Activated B cell treated with CpG ODN at 0.5 μM for 24 hours (primary cell): Measurements from ENCODE around the gene NRCAM. TPM values are rescaled to one million over a fixed set of nuclear protein-coding genes. Genes with fewer than 3 reads are reported as not detected.

Experiments
- ATAC-seq: fragments of 200-7000 bp; cut with Tn5 transposase; one replicate; pipeline ENCODE4 v1.10.0; 2021; ENCODE audit warnings: low read depth, mild to moderate bottlenecking, moderate library complexity
- CTCF ChIA-PET: fragments of 350-600 bp; sonication (Branson Sonifier 250); formaldehyde crosslinking; loops from one replicate; lab custom pipeline; 2021; ENCODE audit warnings: antibody characterized with exemption; lab: Charles Lee
- POLR2A ChIA-PET: fragments of 350-600 bp; sonication (Branson Sonifier 250); formaldehyde crosslinking; loops from one replicate; lab custom pipeline; 2021; ENCODE audit warnings: antibody characterized with exemption; lab: Charles Lee
- DNase-seq: peaks from one replicate; pipeline ENCODE4 v3.0.0; 2022
- H3K27ac Mint-ChIP-seq: one replicate; pipeline ENCODE4 v1.8.0; 2020; ENCODE audit warnings: mixed read lengths
- H3K27me3 Mint-ChIP-seq: one replicate; pipeline ENCODE4 v1.8.0; 2021; ENCODE audit warnings: mixed read lengths
- H3K36me3 Mint-ChIP-seq: one replicate; pipeline ENCODE4 v1.8.0; 2021; ENCODE audit warnings: low read depth, mixed read lengths
- H3K4me1 Mint-ChIP-seq: one replicate; pipeline ENCODE4 v1.8.0; 2021; ENCODE audit warnings: mixed read lengths
- H3K4me3 Mint-ChIP-seq: one replicate; pipeline ENCODE4 v1.8.0; 2020; ENCODE audit warnings: mild to moderate bottlenecking, mixed read lengths
- H3K9me3 Mint-ChIP-seq: one replicate; pipeline ENCODE4 v1.8.0; 2020; ENCODE audit warnings: mixed read lengths
- CTCF ChIP-seq: fragments of 200-600 bp; IDR thresholded peaks from one replicate; pipeline ENCODE4 v1.8.0; 2022; ENCODE audit warnings: antibody characterized with exemption, mild to moderate bottlenecking
- intact Hi-C: fragments of 100-400 bp; cut with micrococcal nuclease; formaldehyde crosslinking; loops from one replicate; pipeline ENCODE4 v1.15.1; 2024
- total RNA-seq: library from RNA; stranded (reverse); gene quantifications from 2 replicates; pipeline ENCODE4 v1.2.3, GENCODE V29; 2022

The NRCAM gene
- total RNA-seq, 1 donor from 2014 or later = 2.2 TPM

DNA sequence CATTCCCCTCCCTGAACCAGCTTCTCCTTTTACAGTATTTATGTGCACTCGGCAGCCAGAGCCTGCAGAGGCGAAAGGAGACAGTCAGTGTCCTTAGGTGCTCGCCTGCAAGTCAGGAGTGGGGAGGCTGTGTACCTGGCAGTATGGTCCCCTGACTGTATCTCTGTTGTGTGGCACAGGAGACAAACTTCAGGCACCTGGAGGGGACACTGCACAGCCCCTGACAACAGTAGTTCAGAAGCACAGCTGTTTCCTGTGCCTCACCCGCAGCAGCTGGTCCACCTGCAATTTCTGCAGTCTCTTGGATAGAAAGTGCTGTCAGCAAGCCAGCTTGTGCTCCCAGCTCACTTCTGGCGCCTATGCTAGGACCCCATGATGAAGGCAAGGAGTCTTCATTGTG, 252.7 kb downstream of the NRCAM start:
- ChIA-PET CTCF (no interaction called here), POLR2A (no interaction called here)
- H3K9me3 Mint-ChIP-seq = no peaks in the 10 kb centered on the region
- no peak for DNase-seq
- no peak for TF ChIP-seq CTCF
- no peak overlapping the region for H3K4me3 Mint-ChIP-seq
- H3K4me1 Mint-ChIP-seq = peaks cover 3% of the 10 kb centered on the region
- no peak overlapping the region for H3K27ac Mint-ChIP-seq
- intact Hi-C loops = no loop called here
- no peaks in the 10 kb centered on the region for H3K36me3 Mint-ChIP-seq
- H3K27me3 Mint-ChIP-seq = peaks cover 2% of the 10 kb centered on the region
- ATAC-seq = no peak

GRCh38 chr7:108202743-108203142, 253.5 kb downstream of the NRCAM start:
- Mint-ChIP-seq H3K4me3 (no peak overlapping the region), H3K9me3 (no peaks in the 10 kb centered on the region), H3K27me3 (peaks cover 2% of the 10 kb centered on the region), H3K4me1 (peaks cover 3% of the 10 kb centered on the region), H3K36me3 (no peaks in the 10 kb centered on the region), H3K27ac (no peak overlapping the region)
- ChIA-PET POLR2A (no interaction called here), CTCF (no interaction called here)
- DNase-seq (no peak), ATAC-seq (no peak)
- TF ChIP-seq CTCF = no peak
- intact Hi-C loops = no loop called here

GRCh38 chr7:108201766-108202165, 254.5 kb downstream of the NRCAM start:
- DNase-seq = no peak
- Mint-ChIP-seq H3K27ac (no peak overlapping the region), H3K27me3 (peaks cover 2% of the 10 kb centered on the region), H3K9me3 (no peaks in the 10 kb centered on the region), H3K4me1 (peaks cover 3% of the 10 kb centered on the region), H3K4me3 (no peak overlapping the region), H3K36me3 (no peaks in the 10 kb centered on the region)
- no peak for ATAC-seq
- intact Hi-C loops = no loop called here
- CTCF ChIA-PET = no interaction called here
- POLR2A ChIA-PET = no interaction called here
- no peak for TF ChIP-seq CTCF

- H3K9me3 Mint-ChIP-seq = no peaks in the 10 kb centered on the region
- no peak overlapping the region for H3K4me3 Mint-ChIP-seq
- ChIA-PET CTCF (no interaction called here), POLR2A (no interaction called here)
- H3K4me1 Mint-ChIP-seq = peaks cover 3% of the 10 kb centered on the region
- H3K27me3 Mint-ChIP-seq = peaks cover 2% of the 10 kb centered on the region
- DNase-seq (no peak), ATAC-seq (no peak)
- H3K27ac Mint-ChIP-seq = no peak overlapping the region
- intact Hi-C loops = no loop called here
- no peaks in the 10 kb centered on the region for H3K36me3 Mint-ChIP-seq
- TF ChIP-seq CTCF = no peak
Observed at GRCh38 chr7:108200326-108200725, 255.9 kb downstream of the NRCAM start.

- Mint-ChIP-seq H3K36me3 (no peaks in the 10 kb centered on the region), H3K4me3 (no peak overlapping the region)
- no peak for TF ChIP-seq CTCF
Observed at GRCh38 chr7:108197371-108198091, 258.7 kb downstream of the NRCAM start.

More at GRCh38 chr7:108197371-108198091, 258.7 kb downstream of the NRCAM start:
- Mint-ChIP-seq H3K27ac (no peak overlapping the region), H3K4me1 (no peaks in the 10 kb centered on the region), H3K27me3 (no peaks in the 10 kb centered on the region), H3K9me3 (no peaks in the 10 kb centered on the region)
- intact Hi-C loops = no loop called here
- DNase-seq (no peak), ATAC-seq (no peak)
- ChIA-PET CTCF (no interaction called here), POLR2A (no interaction called here)
